Neural progenitor cell (in vitro differentiated cells): Measurements from ENCODE around the gene RAMP1.

Experiments
- EZH2 ChIP-seq: fragments of 200-600 bp; sonication (generic); IDR thresholded peaks from 2 replicates; pipeline ENCODE4 v1.6.1; 2017; ENCODE audit warnings: antibody characterized with exemption, mild to moderate bottlenecking, moderate library complexity
- EZH2phosphoT487 ChIP-seq: fragments of 200-600 bp; sonication (generic); IDR thresholded peaks from 2 replicates; pipeline ENCODE4 v1.6.1; 2017; ENCODE audit warnings: antibody characterized with exemption
- TF ChIP-seq, protein P1 (sequence below): fragments of 200-600 bp; sonication (generic); IDR thresholded peaks from 2 replicates; pipeline ENCODE4 v1.5.1; 2017; ENCODE audit warnings: antibody characterized with exemption, mild to moderate bottlenecking

DNA sequence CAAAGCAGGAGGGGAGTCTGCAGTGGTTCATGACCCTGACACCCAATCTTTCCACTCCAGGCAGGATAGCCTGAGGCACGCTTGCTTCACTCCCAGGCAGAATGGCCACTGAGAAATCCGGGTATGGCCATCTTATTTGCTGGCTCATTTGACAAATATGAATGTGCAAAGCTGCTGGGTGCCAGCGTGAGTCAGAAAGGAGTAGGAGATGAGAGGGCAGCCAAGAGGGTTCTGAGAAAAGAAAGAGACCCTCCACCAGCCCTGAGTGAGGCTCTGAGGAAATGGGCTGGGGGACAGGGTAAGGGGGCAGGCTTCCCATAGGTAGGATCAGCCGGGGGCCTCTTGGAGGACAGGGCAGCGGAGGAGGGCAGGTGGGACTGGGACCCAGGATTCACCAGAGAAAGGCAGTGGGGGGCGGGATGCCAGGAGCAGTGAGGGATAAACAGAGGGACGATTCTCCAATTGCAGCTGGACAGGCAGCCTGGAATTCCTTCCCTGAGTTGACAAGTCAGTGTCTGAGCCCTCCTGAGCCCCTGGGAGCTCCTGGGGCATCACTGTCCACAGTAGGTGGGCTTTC, 15.2 kb downstream of the RAMP1 start:
- TF ChIP-seq, protein P1, sequence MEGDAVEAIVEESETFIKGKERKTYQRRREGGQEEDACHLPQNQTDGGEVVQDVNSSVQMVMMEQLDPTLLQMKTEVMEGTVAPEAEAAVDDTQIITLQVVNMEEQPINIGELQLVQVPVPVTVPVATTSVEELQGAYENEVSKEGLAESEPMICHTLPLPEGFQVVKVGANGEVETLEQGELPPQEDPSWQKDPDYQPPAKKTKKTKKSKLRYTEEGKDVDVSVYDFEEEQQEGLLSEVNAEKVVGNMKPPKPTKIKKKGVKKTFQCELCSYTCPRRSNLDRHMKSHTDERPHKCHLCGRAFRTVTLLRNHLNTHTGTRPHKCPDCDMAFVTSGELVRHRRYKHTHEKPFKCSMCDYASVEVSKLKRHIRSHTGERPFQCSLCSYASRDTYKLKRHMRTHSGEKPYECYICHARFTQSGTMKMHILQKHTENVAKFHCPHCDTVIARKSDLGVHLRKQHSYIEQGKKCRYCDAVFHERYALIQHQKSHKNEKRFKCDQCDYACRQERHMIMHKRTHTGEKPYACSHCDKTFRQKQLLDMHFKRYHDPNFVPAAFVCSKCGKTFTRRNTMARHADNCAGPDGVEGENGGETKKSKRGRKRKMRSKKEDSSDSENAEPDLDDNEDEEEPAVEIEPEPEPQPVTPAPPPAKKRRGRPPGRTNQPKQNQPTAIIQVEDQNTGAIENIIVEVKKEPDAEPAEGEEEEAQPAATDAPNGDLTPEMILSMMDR: no peak
- no peak for TF ChIP-seq EZH2
- no peak for TF ChIP-seq EZH2phosphoT487
